Karpas-422 (cell line): ENCODE measurements around the gene CNOT6L. TPM values are rescaled to one million over a fixed set of nuclear protein-coding genes. Genes with fewer than 3 reads are reported as not detected.

ENCODE experiments used
- DNase-seq: peaks from one replicate; pipeline ENCODE4 v3.0.0-alpha.2; 2015
- H2AFZ ChIP-seq: fragments of 200-600 bp; sonication (generic); 2 replicates; pipeline ENCODE4 v1.6.1; 2014; ENCODE audit warnings: antibody characterized with exemption, low read length, mixed read lengths
- H3K27ac ChIP-seq: fragments of 200-600 bp; sonication (generic); 2 replicates; pipeline ENCODE4 v1.5.1; 2014; ENCODE audit warnings: mild to moderate bottlenecking, low read length, moderate library complexity
- H3K27me3 ChIP-seq: fragments of 200-600 bp; sonication (generic); 2 replicates; pipeline ENCODE4 v1.6.1; 2014; ENCODE audit warnings: low read length, mixed read lengths
- H3K36me3 ChIP-seq: fragments of 200-600 bp; sonication (generic); 2 replicates; pipeline ENCODE4 v1.6.1; 2014; ENCODE audit warnings: low read length, mixed read lengths; ENCODE audit not compliant: insufficient read depth
- H3K4me1 ChIP-seq: fragments of 200-600 bp; sonication (generic); 2 replicates; pipeline ENCODE4 v1.6.1; 2014; ENCODE audit warnings: mild to moderate bottlenecking, low read length, mixed read lengths
- H3K4me2 ChIP-seq: fragments of 200-600 bp; sonication (generic); 2 replicates; pipeline ENCODE4 v1.6.1; 2014; ENCODE audit warnings: low read length, low read depth, mild to moderate bottlenecking; ENCODE audit not compliant: poor library complexity, severe bottlenecking
- H3K4me3 ChIP-seq: fragments of 200-600 bp; sonication (generic); 2 replicates; pipeline ENCODE4 v1.5.1; 2014; ENCODE audit warnings: mild to moderate bottlenecking, antibody characterized with exemption, low read length, mixed read lengths
- H3K79me2 ChIP-seq: fragments of 200-600 bp; sonication (generic); 2 replicates; pipeline ENCODE4 v1.6.1; 2014; ENCODE audit warnings: mild to moderate bottlenecking, low read length, mixed read lengths
- H3K9ac ChIP-seq: fragments of 200-600 bp; sonication (generic); 2 replicates; pipeline ENCODE4 v1.6.0; 2014; ENCODE audit warnings: low read length
- H3K9me2 ChIP-seq: fragments of 200-600 bp; sonication (generic), shearing (Covaris generic); replicated peaks from 2 replicates; pipeline ENCODE4 v1.6.0; 2014; ENCODE audit warnings: mild to moderate bottlenecking, low read length, moderate library complexity; ENCODE audit not compliant: insufficient read depth
- H3K9me3 ChIP-seq: fragments of 300-700, 200-600 bp; sonication (generic); 2 replicates; pipeline ENCODE4 v1.6.1; 2014; ENCODE audit warnings: low read length, mixed read lengths
- H4K20me1 ChIP-seq: fragments of 200-600 bp; sonication (generic); 2 replicates; pipeline ENCODE4 v1.6.1; 2014; ENCODE audit warnings: mild to moderate bottlenecking, antibody characterized with exemption, low read length, low read depth; ENCODE audit not compliant: insufficient read depth
- total RNA-seq: library from RNA; depleted of rRNA; stranded (reverse); fragments of >200 nt; shearing (Covaris generic); gene quantifications from 2 replicates; pipeline ENCODE4 v1.2.3, GENCODE V29; 2014; ENCODE audit warnings: low replicate concordance

CNOT6L gene
- total RNA-seq, 1 experiment from 2014 or later = 16.7 TPM

DNA sequence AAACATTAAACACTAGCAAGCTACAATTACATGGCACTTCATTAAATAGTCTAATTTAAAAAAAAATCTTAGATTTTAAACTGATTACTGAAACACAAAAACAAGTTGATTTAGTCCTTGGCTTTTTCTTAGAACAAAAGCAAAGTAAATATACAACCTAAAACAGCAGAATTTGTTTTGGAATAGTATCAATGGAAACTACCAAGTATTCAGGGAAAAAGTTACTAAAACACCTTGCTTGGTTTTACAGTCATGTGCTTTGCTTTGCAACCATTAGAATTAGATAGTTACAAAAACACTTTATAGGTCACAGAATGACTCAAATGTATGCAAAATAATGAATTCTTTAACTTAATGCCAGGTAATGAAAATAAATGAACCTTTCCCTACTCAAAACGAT lies 105.3 kb downstream of the CNOT6L start:
- no peaks in the 10 kb centered on the region for H3K9me3 ChIP-seq
- H3K4me1 ChIP-seq = peaks cover 7% of the 10 kb centered on the region
- no peak overlapping the region for H3K4me2 ChIP-seq
- no peaks in the 10 kb centered on the region for H3K9me2 ChIP-seq
- no peak overlapping the region for H3K27ac ChIP-seq
- H3K79me2 ChIP-seq = no peaks in the 10 kb centered on the region
- H3K27me3 ChIP-seq = no peaks in the 10 kb centered on the region
- H2AFZ ChIP-seq = no peak overlapping the region
- no peaks in the 10 kb centered on the region for H3K36me3 ChIP-seq
- H3K4me3 ChIP-seq = no peak overlapping the region
- DNase-seq = no peak
- H4K20me1 ChIP-seq = no peaks in the 10 kb centered on the region
- H3K9ac ChIP-seq = no peak overlapping the region

DNA sequence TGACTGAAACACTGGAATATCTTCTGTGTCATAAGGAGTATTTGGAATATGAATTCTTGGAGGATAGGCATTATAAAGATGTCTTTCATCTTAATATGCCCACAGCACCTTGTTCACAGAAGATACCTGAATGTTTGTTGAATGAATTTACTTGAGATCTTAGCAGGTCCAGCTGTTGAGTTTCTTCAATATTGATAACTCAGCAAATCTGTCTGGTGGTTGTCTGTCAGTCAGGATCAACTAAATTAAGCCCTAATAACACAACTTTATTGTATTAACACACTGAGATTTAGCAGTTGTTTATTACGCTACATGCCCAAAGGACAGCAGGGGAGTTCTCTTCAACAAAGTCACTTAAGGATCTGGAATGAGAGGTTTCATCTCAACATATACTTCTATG lies 106.5 kb downstream of the CNOT6L start:
- Histone ChIP-seq H3K79me2 (no peaks in the 10 kb centered on the region), H3K4me3 (no peak overlapping the region), H4K20me1 (no peaks in the 10 kb centered on the region), H3K4me2 (no peak overlapping the region), H3K4me1 (peaks cover 7% of the 10 kb centered on the region), H3K27ac (no peak overlapping the region), H3K27me3 (no peaks in the 10 kb centered on the region), H3K9me2 (no peaks in the 10 kb centered on the region), H3K9me3 (no peaks in the 10 kb centered on the region), H3K36me3 (no peaks in the 10 kb centered on the region), H3K9ac (no peak overlapping the region), H2AFZ (no peak overlapping the region)
- DNase-seq = no peak

DNA sequence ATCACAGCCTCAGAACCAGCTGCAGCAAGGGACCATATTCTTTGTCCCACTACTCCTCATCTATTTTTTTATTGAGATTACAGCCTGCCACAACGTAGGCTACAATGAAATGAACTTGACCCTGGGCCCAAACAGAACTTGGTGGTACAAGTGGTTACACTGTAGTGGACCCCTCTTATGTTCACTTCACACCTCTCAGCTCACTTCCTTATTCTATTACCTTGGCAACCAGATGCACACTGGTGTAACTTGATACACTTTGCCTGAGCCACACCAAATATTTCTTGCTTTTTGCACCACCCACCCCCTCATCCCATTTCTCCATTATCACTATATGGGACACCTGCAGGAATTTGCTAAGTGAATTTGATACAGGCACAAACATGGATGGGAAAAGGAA lies 107.7 kb downstream of the CNOT6L start:
- Histone ChIP-seq H3K9me2 (no peaks in the 10 kb centered on the region), H3K9ac (no peak overlapping the region), H3K79me2 (no peaks in the 10 kb centered on the region), H3K4me2 (no peak overlapping the region), H3K36me3 (no peaks in the 10 kb centered on the region), H2AFZ (no peak overlapping the region), H4K20me1 (no peaks in the 10 kb centered on the region), H3K27ac (no peak overlapping the region), H3K4me3 (no peak overlapping the region), H3K4me1 (peaks cover 7% of the 10 kb centered on the region), H3K27me3 (no peaks in the 10 kb centered on the region), H3K9me3 (no peaks in the 10 kb centered on the region)
- peak; percentile 43 for DNase-seq

DNA sequence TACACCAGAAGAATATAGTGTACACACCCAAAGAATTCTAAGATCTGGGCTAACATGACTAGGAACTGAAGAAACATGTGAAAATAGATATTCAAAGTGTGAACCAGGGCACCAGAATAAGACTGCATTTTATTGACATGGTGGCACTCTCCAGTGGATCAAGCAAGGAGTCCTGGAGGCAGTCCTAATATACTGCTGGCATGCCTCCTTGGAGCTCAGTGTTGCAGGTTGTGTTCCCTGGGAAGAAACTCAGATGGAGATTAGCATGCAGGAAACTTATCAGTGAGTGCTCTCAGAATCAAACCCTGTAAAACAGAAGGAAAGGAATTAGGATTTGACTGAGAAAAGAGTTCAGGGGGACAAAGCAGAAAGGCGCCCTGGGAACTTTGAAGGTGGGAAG lies 108.5 kb downstream of the CNOT6L start:
- H3K9ac ChIP-seq = no peak overlapping the region
- peaks cover 7% of the 10 kb centered on the region for H3K4me1 ChIP-seq
- H4K20me1 ChIP-seq = no peaks in the 10 kb centered on the region
- no peak overlapping the region for H3K4me2 ChIP-seq
- no peaks in the 10 kb centered on the region for H3K36me3 ChIP-seq
- H3K9me3 ChIP-seq = no peaks in the 10 kb centered on the region
- no peak overlapping the region for H2AFZ ChIP-seq
- H3K79me2 ChIP-seq = no peaks in the 10 kb centered on the region
- no peak overlapping the region for H3K4me3 ChIP-seq
- no peaks in the 10 kb centered on the region for H3K27me3 ChIP-seq
- no peak for DNase-seq
- H3K27ac ChIP-seq = no peak overlapping the region
- H3K9me2 ChIP-seq = no peaks in the 10 kb centered on the region

DNA sequence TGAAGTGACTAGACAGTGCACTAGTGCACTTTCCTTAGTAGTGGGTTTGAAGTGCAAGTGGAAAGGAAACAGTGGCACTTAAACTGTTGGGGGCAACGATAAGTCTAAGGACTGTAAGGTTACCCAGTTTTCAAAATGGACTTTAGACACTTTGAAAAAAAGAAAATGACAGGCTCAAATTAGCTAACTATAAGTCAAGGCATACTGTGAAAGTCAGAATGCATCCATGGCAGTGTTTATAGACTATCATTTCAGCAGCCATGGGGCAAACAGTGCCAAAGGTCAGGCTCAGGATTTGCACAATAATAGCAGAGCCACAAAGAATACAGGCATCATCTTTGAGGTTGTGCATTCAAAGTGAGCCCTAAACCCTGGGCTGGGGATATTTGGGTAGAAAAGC lies 109.1 kb downstream of the CNOT6L start:
- Histone ChIP-seq H3K4me1 (peaks cover 7% of the 10 kb centered on the region), H3K9me3 (no peaks in the 10 kb centered on the region), H3K27me3 (no peaks in the 10 kb centered on the region), H3K4me3 (no peak overlapping the region), H3K4me2 (no peak overlapping the region), H2AFZ (no peak overlapping the region), H3K9me2 (no peaks in the 10 kb centered on the region), H4K20me1 (no peaks in the 10 kb centered on the region), H3K27ac (no peak overlapping the region), H3K9ac (no peak overlapping the region), H3K79me2 (no peaks in the 10 kb centered on the region), H3K36me3 (no peaks in the 10 kb centered on the region)
- DNase-seq = no peak

DNA sequence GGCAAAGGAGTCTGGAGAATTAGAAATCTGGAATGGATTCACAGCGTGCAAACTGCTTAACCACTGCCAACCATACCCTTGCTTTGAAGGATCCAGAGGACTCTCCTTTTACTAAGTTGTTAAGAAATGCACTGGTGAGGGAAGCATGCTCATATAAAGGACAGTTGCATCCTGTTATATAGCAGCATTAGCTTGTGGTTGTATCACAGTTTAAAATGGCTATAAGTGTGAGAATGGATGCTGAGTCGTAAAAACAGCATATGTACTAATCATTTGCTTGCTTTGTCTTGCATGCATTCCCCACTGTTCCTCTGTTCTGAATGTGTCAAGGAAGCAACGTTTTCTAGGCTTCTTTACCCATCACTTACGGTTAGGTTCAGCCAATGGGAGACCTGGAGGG lies 112.5 kb downstream of the CNOT6L start:
- no peak overlapping the region for H3K4me2 ChIP-seq
- no peak overlapping the region for H3K9ac ChIP-seq
- no peak overlapping the region for H3K4me3 ChIP-seq
- no peaks in the 10 kb centered on the region for H3K79me2 ChIP-seq
- no peak overlapping the region for H2AFZ ChIP-seq
- H3K27me3 ChIP-seq = no peaks in the 10 kb centered on the region
- DNase-seq = no peak
- no peaks in the 10 kb centered on the region for H3K9me3 ChIP-seq
- no peak overlapping the region for H3K27ac ChIP-seq
- H4K20me1 ChIP-seq = no peaks in the 10 kb centered on the region
- no peaks in the 10 kb centered on the region for H3K9me2 ChIP-seq
- peaks cover 2% of the 10 kb centered on the region for H3K4me1 ChIP-seq
- H3K36me3 ChIP-seq = no peaks in the 10 kb centered on the region

DNA sequence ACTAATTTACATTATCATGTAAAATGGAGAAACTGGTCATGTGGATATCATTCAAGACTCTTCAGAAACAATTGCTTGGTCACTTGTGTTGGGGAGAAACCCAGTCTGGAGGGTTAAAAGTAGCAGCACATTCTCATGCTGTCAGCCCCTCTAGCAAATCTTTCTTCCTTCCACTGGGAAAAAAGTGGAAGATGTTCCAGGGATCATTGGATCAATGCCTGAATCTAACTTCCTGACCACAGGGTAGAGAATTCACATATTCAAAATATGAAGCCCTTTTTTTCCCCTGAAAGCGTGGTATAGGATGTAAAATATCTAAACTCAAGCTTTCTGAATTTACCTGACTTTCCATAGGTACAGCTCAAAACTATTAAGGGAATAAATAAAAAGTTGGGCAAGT lies 115.5 kb downstream of the CNOT6L start:
- H3K4me1 ChIP-seq = no peaks in the 10 kb centered on the region
- no peaks in the 10 kb centered on the region for H3K27me3 ChIP-seq
- no peaks in the 10 kb centered on the region for H4K20me1 ChIP-seq
- DNase-seq = no peak
- H3K9me3 ChIP-seq = no peaks in the 10 kb centered on the region
- no peak overlapping the region for H3K9ac ChIP-seq
- H3K27ac ChIP-seq = no peak overlapping the region
- H3K4me2 ChIP-seq = no peak overlapping the region
- no peaks in the 10 kb centered on the region for H3K79me2 ChIP-seq
- H3K9me2 ChIP-seq = no peaks in the 10 kb centered on the region
- H2AFZ ChIP-seq = no peak overlapping the region
- H3K4me3 ChIP-seq = no peak overlapping the region
- no peaks in the 10 kb centered on the region for H3K36me3 ChIP-seq

DNA sequence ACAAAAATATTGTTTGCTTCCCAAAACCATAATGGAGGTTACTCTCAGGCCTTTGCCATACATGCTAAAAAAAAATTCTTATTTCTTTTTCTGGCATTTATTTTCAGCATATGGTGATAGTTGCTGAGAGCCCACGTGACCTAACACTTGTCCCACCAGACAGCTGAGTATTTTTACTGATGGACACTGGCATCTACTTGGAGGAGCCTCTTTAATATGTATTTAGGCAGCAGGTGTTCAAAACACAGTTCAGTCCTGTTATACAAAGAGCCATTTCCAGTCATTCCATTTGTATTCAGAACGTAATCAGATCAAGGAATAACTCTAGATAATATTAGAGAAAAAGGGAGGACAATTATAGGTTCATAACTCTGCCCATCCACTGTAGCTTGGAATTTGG lies 118.0 kb downstream of the CNOT6L start:
- no peaks in the 10 kb centered on the region for H3K79me2 ChIP-seq

DNA sequence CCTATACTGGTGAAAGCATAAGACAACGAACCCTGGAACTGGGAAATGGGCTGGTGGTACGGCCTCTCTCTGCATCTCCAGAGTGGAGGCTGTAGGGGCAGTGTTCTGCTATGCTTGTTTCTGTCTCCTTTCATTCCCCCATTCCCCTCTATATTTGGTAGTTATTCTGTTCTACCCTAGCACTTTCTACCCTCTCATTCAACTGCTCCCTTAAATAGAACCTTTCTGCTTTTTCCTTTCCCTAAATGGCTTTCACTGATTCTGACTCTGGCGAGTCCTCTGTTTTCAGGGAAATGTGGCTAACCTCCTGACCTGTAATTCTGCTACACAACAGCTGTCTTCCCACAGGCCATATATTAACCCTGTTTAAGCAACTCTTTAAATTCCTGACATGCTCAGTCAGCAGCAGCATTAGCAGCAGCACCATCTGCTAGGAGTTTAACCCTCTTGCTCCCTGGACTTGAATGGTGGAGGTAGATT lies 119.4 kb downstream of the CNOT6L start:
- H4K20me1 ChIP-seq = no peaks in the 10 kb centered on the region
- no peaks in the 10 kb centered on the region for H3K27me3 ChIP-seq
- DNase-seq = no peak
- no peaks in the 10 kb centered on the region for H3K4me1 ChIP-seq
- H3K4me3 ChIP-seq = no peak overlapping the region
- no peak overlapping the region for H2AFZ ChIP-seq
- no peak overlapping the region for H3K4me2 ChIP-seq
- H3K79me2 ChIP-seq = no peaks in the 10 kb centered on the region
- H3K9ac ChIP-seq = no peak overlapping the region
- no peaks in the 10 kb centered on the region for H3K9me2 ChIP-seq
- H3K27ac ChIP-seq = no peak overlapping the region
- no peaks in the 10 kb centered on the region for H3K36me3 ChIP-seq
- H3K9me3 ChIP-seq = no peaks in the 10 kb centered on the region

More for the DNA sequence above, 118.0 kb downstream of the CNOT6L start:
- Histone ChIP-seq H3K4me3 (no peak overlapping the region), H4K20me1 (no peaks in the 10 kb centered on the region), H3K27ac (no peak overlapping the region), H3K9me2 (no peaks in the 10 kb centered on the region), H3K36me3 (no peaks in the 10 kb centered on the region), H3K4me1 (no peaks in the 10 kb centered on the region), H3K9ac (no peak overlapping the region), H2AFZ (no peak overlapping the region), H3K4me2 (no peak overlapping the region), H3K9me3 (no peaks in the 10 kb centered on the region), H3K27me3 (no peaks in the 10 kb centered on the region)
- DNase-seq = no peak
